Measurements from ENCODE around the gene SYNRG. TPM values are rescaled to one million over a fixed set of nuclear protein-coding genes. Genes with fewer than 3 reads are reported as not detected.

Gene SYNRG
- polyA plus RNA-seq, 1 donor (not counting 4 experiments of a cell fraction or from before 2014, with no cell fraction given): 9.2 TPM

DNA sequence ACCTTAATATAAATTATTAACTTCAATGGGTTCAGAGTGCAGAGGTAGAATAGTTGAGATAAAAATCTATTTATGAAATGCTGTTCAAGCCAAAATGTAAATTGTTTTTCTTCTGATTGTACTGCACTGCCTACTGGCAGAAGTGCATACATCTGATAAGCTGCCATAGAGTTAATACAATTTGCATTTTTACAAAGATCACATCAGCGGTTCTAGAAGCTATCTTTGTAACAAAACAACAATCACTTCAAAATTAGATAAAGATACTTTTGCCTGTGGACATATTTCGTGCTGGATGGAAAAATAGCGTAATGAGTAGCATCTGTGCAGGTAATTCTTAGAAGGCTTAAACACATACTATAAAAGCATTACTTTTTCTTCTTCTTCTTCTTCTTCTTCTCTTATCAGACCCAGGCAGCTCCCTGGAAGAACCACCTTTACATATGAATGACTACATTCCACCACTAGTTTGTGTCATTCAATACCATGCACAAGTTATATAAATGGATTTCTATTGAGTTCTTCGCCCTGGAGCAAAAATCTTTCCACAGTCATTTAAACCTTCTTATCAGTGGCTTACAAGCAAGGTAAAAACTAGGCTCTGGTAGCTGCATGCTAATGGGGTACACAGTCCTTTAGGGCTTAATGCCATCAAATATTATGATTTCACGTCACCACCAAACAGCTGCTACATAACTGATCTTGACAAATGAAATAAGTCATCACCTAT lies 47.0 kb downstream of the SYNRG start:
- FAIRE-seq (no peak), DNase-seq (ENCODE audit: low read depth, low spot score) (no peak)
- Histone ChIP-seq H4K20me1 (ENCODE audit: control insufficient read depth, extremely low read depth, insufficient read depth, low read length) (no peaks in the 10 kb centered on the region), H3K4me2 (ENCODE audit: control insufficient read depth, extremely low read depth, insufficient read depth, low read depth, low read length) (no peak overlapping the region), H3K4me1 (ENCODE audit: control insufficient read depth, extremely low read depth, insufficient read depth, low read length) (no peaks in the 10 kb centered on the region), H3K9me1 (ENCODE audit: control insufficient read depth, extremely low read depth, insufficient read depth, low read length) (no peaks in the 10 kb centered on the region), H3K79me2 (ENCODE audit: control insufficient read depth, insufficient read depth, low read length) (no peaks in the 10 kb centered on the region), H3K27me3 (ENCODE audit: control insufficient read depth, extremely low read depth, insufficient read depth, low read length) (no peaks in the 10 kb centered on the region), H2AFZ (ENCODE audit: control insufficient read depth, low read length) (no peak overlapping the region), H3K27ac (ENCODE audit: control insufficient read depth, insufficient read depth, low read length) (no peak overlapping the region), H3K4me3 (ENCODE audit: control insufficient read depth in 2 of 3, extremely low read depth in 1 of 3, insufficient read depth in 2 of 3, low read depth in 1 of 3, low read length in 3 of 3) (no peak overlapping the region), H3K36me3 (ENCODE audit: control insufficient read depth in 2 of 2, extremely low read depth in 1 of 2, insufficient read depth in 2 of 2, low read length in 2 of 2) (peaks cover 4 to 5% of the 10 kb centered on the region in 2 experiments), H3K9ac (ENCODE audit: control insufficient read depth, extremely low read depth, insufficient read depth, low read length) (no peak overlapping the region), H3K9me3 (ENCODE audit: control insufficient read depth, low read depth, low read length) (no peaks in the 10 kb centered on the region)
- dilution Hi-C loops (cut with MboI; ENCODE audit: extremely low pct_ligation_motif_present, low sequenced_read_pairs): no loop called here
- TF ChIP-seq, protein P1, sequence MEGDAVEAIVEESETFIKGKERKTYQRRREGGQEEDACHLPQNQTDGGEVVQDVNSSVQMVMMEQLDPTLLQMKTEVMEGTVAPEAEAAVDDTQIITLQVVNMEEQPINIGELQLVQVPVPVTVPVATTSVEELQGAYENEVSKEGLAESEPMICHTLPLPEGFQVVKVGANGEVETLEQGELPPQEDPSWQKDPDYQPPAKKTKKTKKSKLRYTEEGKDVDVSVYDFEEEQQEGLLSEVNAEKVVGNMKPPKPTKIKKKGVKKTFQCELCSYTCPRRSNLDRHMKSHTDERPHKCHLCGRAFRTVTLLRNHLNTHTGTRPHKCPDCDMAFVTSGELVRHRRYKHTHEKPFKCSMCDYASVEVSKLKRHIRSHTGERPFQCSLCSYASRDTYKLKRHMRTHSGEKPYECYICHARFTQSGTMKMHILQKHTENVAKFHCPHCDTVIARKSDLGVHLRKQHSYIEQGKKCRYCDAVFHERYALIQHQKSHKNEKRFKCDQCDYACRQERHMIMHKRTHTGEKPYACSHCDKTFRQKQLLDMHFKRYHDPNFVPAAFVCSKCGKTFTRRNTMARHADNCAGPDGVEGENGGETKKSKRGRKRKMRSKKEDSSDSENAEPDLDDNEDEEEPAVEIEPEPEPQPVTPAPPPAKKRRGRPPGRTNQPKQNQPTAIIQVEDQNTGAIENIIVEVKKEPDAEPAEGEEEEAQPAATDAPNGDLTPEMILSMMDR (optimal IDR thresholded peaks at IDR 0.05 in 1 of 3, IDR thresholded peaks at IDR 0.05 in 1 of 3, conservative IDR thresholded peaks at IDR 0.05 in 1 of 3; ENCODE audit: extremely low read depth in 1 of 3, insufficient read depth in 2 of 3, low read length in 3 of 3): no peak
- TF ChIP-seq EZH2 (IDR thresholded peaks at IDR 0.05; ENCODE audit: low read length): no peak

DNA sequence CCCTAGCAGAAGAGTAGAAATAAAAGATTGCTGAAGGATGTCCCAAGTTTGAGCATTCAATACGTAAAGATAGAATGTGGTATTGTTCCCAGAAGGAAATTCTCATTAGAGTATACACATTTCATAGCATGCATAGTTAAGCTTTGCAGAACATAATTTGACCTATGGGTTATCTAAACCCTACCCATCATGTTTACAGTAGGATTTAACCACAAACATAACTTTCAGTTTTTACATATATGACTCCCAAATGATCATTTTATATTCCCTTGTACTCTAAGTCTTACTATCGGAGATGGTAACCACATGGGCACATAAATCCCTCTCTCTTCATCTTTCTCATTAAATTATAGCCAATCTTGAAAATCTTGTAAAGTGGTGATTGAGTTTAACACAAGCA lies 50.9 kb downstream of the SYNRG start:
- no peaks in the 10 kb centered on the region for H3K9me3 ChIP-seq (ENCODE audit: control insufficient read depth, low read depth, low read length)
- no peaks in the 10 kb centered on the region for H3K79me2 ChIP-seq (ENCODE audit: control insufficient read depth, insufficient read depth, low read length)
- no peak for TF ChIP-seq EZH2 (IDR thresholded peaks at IDR 0.05; ENCODE audit: low read length)
- TF ChIP-seq, protein P1 (optimal IDR thresholded peaks at IDR 0.05 in 1 of 3, IDR thresholded peaks at IDR 0.05 in 1 of 3, conservative IDR thresholded peaks at IDR 0.05 in 1 of 3; ENCODE audit: extremely low read depth in 1 of 3, insufficient read depth in 2 of 3, low read length in 3 of 3): no peak
- H3K27me3 ChIP-seq (ENCODE audit: control insufficient read depth, extremely low read depth, insufficient read depth, low read length): no peaks in the 10 kb centered on the region
- no peaks in the 10 kb centered on the region for H4K20me1 ChIP-seq (ENCODE audit: control insufficient read depth, extremely low read depth, insufficient read depth, low read length)
- FAIRE-seq: no peak
- H3K4me1 ChIP-seq (ENCODE audit: control insufficient read depth, extremely low read depth, insufficient read depth, low read length): no peaks in the 10 kb centered on the region
- dilution Hi-C loops (cut with MboI; ENCODE audit: extremely low pct_ligation_motif_present, low sequenced_read_pairs): no loop called here
- no peak overlapping the region for H3K27ac ChIP-seq (ENCODE audit: control insufficient read depth, insufficient read depth, low read length)
- peaks cover 0 to 7% of the 10 kb centered on the region in 2 experiments for H3K36me3 ChIP-seq (ENCODE audit: control insufficient read depth in 2 of 2, extremely low read depth in 1 of 2, insufficient read depth in 2 of 2, low read length in 2 of 2)
- DNase-seq (ENCODE audit: low read depth, low spot score): no peak
- H3K4me2 ChIP-seq (ENCODE audit: control insufficient read depth, extremely low read depth, insufficient read depth, low read depth, low read length): no peak overlapping the region
- no peak overlapping the region for H3K9ac ChIP-seq (ENCODE audit: control insufficient read depth, extremely low read depth, insufficient read depth, low read length)
- H3K4me3 ChIP-seq (ENCODE audit: control insufficient read depth in 2 of 3, extremely low read depth in 1 of 3, insufficient read depth in 2 of 3, low read depth in 1 of 3, low read length in 3 of 3): no peak overlapping the region
- H3K9me1 ChIP-seq (ENCODE audit: control insufficient read depth, extremely low read depth, insufficient read depth, low read length): no peaks in the 10 kb centered on the region
- no peak overlapping the region for H2AFZ ChIP-seq (ENCODE audit: control insufficient read depth, low read length)
